Measurements from ENCODE around the gene WDR47.

DNA sequence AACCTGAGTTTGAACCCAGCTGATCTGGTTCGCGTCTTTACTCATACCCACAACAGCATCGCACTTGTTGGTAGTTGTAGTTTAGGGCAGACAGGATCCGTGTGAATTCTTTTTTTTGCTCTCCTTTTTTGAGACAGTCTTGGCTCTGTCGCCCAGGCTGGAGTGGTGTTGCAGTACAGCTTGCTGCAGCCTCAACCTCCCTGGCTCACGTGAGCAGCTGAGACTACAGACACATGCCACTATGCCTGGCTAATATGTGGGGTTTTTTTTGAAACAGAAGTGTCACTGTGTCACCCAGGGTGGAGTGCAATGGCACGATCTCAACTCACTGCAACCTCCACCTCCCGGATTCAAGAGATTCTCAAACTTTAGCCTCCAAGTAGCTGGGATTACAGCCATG, 26.0 kb upstream of the WDR47 start:
- TF ChIP-seq POLR2A (IDR thresholded peaks at IDR 0.05) (no peak), EP300 (IDR thresholded peaks at IDR 0.05) (no peak)
- TF ChIP-seq, protein P1, sequence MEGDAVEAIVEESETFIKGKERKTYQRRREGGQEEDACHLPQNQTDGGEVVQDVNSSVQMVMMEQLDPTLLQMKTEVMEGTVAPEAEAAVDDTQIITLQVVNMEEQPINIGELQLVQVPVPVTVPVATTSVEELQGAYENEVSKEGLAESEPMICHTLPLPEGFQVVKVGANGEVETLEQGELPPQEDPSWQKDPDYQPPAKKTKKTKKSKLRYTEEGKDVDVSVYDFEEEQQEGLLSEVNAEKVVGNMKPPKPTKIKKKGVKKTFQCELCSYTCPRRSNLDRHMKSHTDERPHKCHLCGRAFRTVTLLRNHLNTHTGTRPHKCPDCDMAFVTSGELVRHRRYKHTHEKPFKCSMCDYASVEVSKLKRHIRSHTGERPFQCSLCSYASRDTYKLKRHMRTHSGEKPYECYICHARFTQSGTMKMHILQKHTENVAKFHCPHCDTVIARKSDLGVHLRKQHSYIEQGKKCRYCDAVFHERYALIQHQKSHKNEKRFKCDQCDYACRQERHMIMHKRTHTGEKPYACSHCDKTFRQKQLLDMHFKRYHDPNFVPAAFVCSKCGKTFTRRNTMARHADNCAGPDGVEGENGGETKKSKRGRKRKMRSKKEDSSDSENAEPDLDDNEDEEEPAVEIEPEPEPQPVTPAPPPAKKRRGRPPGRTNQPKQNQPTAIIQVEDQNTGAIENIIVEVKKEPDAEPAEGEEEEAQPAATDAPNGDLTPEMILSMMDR (IDR thresholded peaks at IDR 0.05), result no peak

Data from stomach (tissue), 4 donors.